Activated CD8-positive, alpha-beta T cell treated with anti-CD3 and anti-CD28 coated beads for 36 hours (primary cell): Measurements from ENCODE around the gene SPOCK3. TPM values are rescaled to one million over a fixed set of nuclear protein-coding genes. Genes with fewer than 3 reads are reported as not detected.

Experiments
- ATAC-seq: fragments of 200-7000 bp; cut with Tn5 transposase; one replicate; pipeline ENCODE4 v1.10.0; 2021; ENCODE audit warnings: mild to moderate bottlenecking, moderate library complexity
- CTCF ChIA-PET: fragments of 350-600 bp; sonication (Branson Sonifier 250); formaldehyde crosslinking; loops from one replicate; lab custom pipeline; 2021; ENCODE audit warnings: antibody characterized with exemption; lab: Charles Lee
- POLR2A ChIA-PET: fragments of 350-600 bp; sonication (Branson Sonifier 250); formaldehyde crosslinking; loops from one replicate; lab custom pipeline; 2021; ENCODE audit warnings: antibody characterized with exemption; lab: Charles Lee
- DNase-seq: peaks from one replicate; pipeline ENCODE4 v3.0.0-alpha.2; 2020
- H3K27ac Mint-ChIP-seq: one replicate; pipeline ENCODE4 v1.8.0; 2021; ENCODE audit warnings: mild to moderate bottlenecking, mixed read lengths
- H3K27me3 Mint-ChIP-seq: one replicate; pipeline ENCODE4 v1.8.0; 2021; ENCODE audit warnings: mixed read lengths
- H3K36me3 Mint-ChIP-seq: one replicate; pipeline ENCODE4 v1.8.0; 2021; ENCODE audit warnings: low read depth, mixed read lengths
- H3K4me1 Mint-ChIP-seq: one replicate; pipeline ENCODE4 v1.8.0; 2021; ENCODE audit warnings: low read depth, mixed read lengths
- H3K4me3 Mint-ChIP-seq: one replicate; pipeline ENCODE4 v1.8.0; 2021; ENCODE audit warnings: mild to moderate bottlenecking, moderate library complexity, mixed read lengths
- H3K9me3 Mint-ChIP-seq: one replicate; pipeline ENCODE4 v1.8.0; 2021; ENCODE audit warnings: mixed read lengths
- CTCF ChIP-seq: fragments of 200-600 bp; IDR thresholded peaks from one replicate; pipeline ENCODE4 v1.8.0; 2022; ENCODE audit warnings: antibody characterized with exemption, mild to moderate bottlenecking
- intact Hi-C: fragments of 100-400 bp; cut with micrococcal nuclease; formaldehyde crosslinking; loops from one replicate; pipeline ENCODE4 v1.10.0; 2022
- total RNA-seq, 2 experiments: library from RNA; stranded (reverse); gene quantifications; one replicate each; pipeline ENCODE4 v1.2.3, GENCODE V29; 2021

Gene SPOCK3
- total RNA-seq, 2 experiments from 2014 or later: not detected

- ChIA-PET CTCF (no interaction called here), POLR2A (no interaction called here)
- TF ChIP-seq CTCF: no peak
- no peaks in the 10 kb centered on the region for H3K4me1 Mint-ChIP-seq
- no peaks in the 10 kb centered on the region for H3K27me3 Mint-ChIP-seq
- no peak overlapping the region for H3K4me3 Mint-ChIP-seq
- peaks cover 20% of the 10 kb centered on the region for H3K9me3 Mint-ChIP-seq
- intact Hi-C loops: no loop called here
- DNase-seq (no peak), ATAC-seq (no peak)
- H3K27ac Mint-ChIP-seq: no peak overlapping the region
- H3K36me3 Mint-ChIP-seq: no peaks in the 10 kb centered on the region
Measured at GRCh38 chr4:166839615-166840251, 394.6 kb downstream of the SPOCK3 start.

- Mint-ChIP-seq H3K4me3 (no peak overlapping the region), H3K36me3 (no peaks in the 10 kb centered on the region), H3K27ac (no peak overlapping the region), H3K27me3 (no peaks in the 10 kb centered on the region), H3K9me3 (peaks cover 19% of the 10 kb centered on the region), H3K4me1 (no peaks in the 10 kb centered on the region)
- CTCF ChIA-PET: no interaction called here
- intact Hi-C loops: no loop called here
- no peak for ATAC-seq
- TF ChIP-seq CTCF: no peak
- POLR2A ChIA-PET: no interaction called here
- DNase-seq: no peak
Measured at GRCh38 chr4:166838975-166839614, 395.2 kb downstream of the SPOCK3 start.

GRCh38 chr4:166836865-166837264, 397.4 kb downstream of the SPOCK3 start:
- Mint-ChIP-seq H3K36me3 (no peaks in the 10 kb centered on the region), H3K27me3 (no peaks in the 10 kb centered on the region), H3K4me3 (no peak overlapping the region), H3K4me1 (no peaks in the 10 kb centered on the region), H3K9me3 (peaks cover 13% of the 10 kb centered on the region), H3K27ac (no peak overlapping the region)
- CTCF ChIA-PET: no interaction called here
- no peak for TF ChIP-seq CTCF
- ATAC-seq (no peak), DNase-seq (no peak)
- intact Hi-C loops: no loop called here
- POLR2A ChIA-PET: no interaction called here

GRCh38 chr4:166827629-166828028, 406.7 kb downstream of the SPOCK3 start:
- DNase-seq (no peak), ATAC-seq (no peak)
- no peaks in the 10 kb centered on the region for H3K36me3 Mint-ChIP-seq
- peaks cover 13% of the 10 kb centered on the region for H3K9me3 Mint-ChIP-seq
- no peak for TF ChIP-seq CTCF
- intact Hi-C loops: no loop called here
- no peaks in the 10 kb centered on the region for H3K27me3 Mint-ChIP-seq
- no peak overlapping the region for H3K4me3 Mint-ChIP-seq
- H3K4me1 Mint-ChIP-seq: no peaks in the 10 kb centered on the region
- ChIA-PET CTCF (no interaction called here), POLR2A (no interaction called here)
- no peak overlapping the region for H3K27ac Mint-ChIP-seq

GRCh38 chr4:166827167-166827566, 407.1 kb downstream of the SPOCK3 start:
- Mint-ChIP-seq H3K27me3 (no peaks in the 10 kb centered on the region), H3K9me3 (peaks cover 12% of the 10 kb centered on the region), H3K4me3 (no peak overlapping the region), H3K4me1 (no peaks in the 10 kb centered on the region), H3K36me3 (no peaks in the 10 kb centered on the region), H3K27ac (no peak overlapping the region)
- intact Hi-C loops: no loop called here
- ATAC-seq (no peak), DNase-seq (no peak)
- ChIA-PET CTCF (no interaction called here), POLR2A (no interaction called here)
- no peak for TF ChIP-seq CTCF
